ENCODE results near the gene VAMP8. TPM values are rescaled to one million over a fixed set of nuclear protein-coding genes. Genes with fewer than 3 reads are reported as not detected.
"Not testable (repeated sequence)": the region's sequence is repeated elsewhere in the genome, so short reads cannot be mapped to it uniquely, and the experiment has no call there.

VAMP8 gene
- total RNA-seq, 1 experiment from 2014 or later = 52.0 TPM

- H3K27me3 Mint-ChIP-seq (ENCODE audit: low read depth) = no peaks in the 10 kb centered on the region
- DNase-seq (ENCODE audit: low spot score) (no peak), ATAC-seq (no peak)
- POLR2A ChIA-PET = no interaction called here
- H3K27ac Mint-ChIP-seq = peak overlapping the region; percentile 89
- CTCF ChIA-PET = no interaction called here
- no peaks in the 10 kb centered on the region for H3K9me3 Mint-ChIP-seq
- H3K4me3 Mint-ChIP-seq = peak overlapping the region; percentile 97
- H3K36me3 Mint-ChIP-seq = peaks cover 65% of the 10 kb centered on the region
- H3K4me1 Mint-ChIP-seq = peaks cover 52% of the 10 kb centered on the region
- TF ChIP-seq JUN (CRISPR knock-in tag; IDR thresholded peaks at IDR 0.05) (no peak), RORB (CRISPR knock-in tag; IDR thresholded peaks at IDR 0.05) (peak; percentile 14; the same call in 1 of the 2 replicates), FOXJ3 (CRISPR knock-in tag; IDR thresholded peaks at IDR 0.05; ENCODE audit: borderline replicate concordance) (no peak), ZNF425 (CRISPR knock-in tag; conservative IDR thresholded peaks at IDR 0.05) (0 out of 2 replicates have a peak, but pooled peaks have one; percentile 15), HMGA2 (CRISPR knock-in tag; IDR thresholded peaks at IDR 0.05) (no peak)
Measured at GRCh38 chr2:85541753-85542457, 35.5 kb upstream of the VAMP8 start.

- no peak for DNase-seq (ENCODE audit: low spot score)
- ATAC-seq = no peak
- H3K4me1 Mint-ChIP-seq = peaks cover 44% of the 10 kb centered on the region
- H3K36me3 Mint-ChIP-seq = peaks cover 65% of the 10 kb centered on the region
- TF ChIP-seq GABPB1 (CRISPR knock-in tag; IDR thresholded peaks at IDR 0.05) (no peak), MYBL2 (CRISPR knock-in tag; IDR thresholded peaks at IDR 0.05) (no peak), ZNF425 (CRISPR knock-in tag; conservative IDR thresholded peaks at IDR 0.05) (no peak), CDX4 (CRISPR knock-in tag; IDR thresholded peaks at IDR 0.05; ENCODE audit: borderline replicate concordance) (no peak), IRF2 (CRISPR knock-in tag; IDR thresholded peaks at IDR 0.05; ENCODE audit: borderline replicate concordance, low read depth) (no peak), JAZF1 (CRISPR knock-in tag; IDR thresholded peaks at IDR 0.05) (no peak), E2F5 (CRISPR knock-in tag; IDR thresholded peaks at IDR 0.05) (no peak), PREB (CRISPR knock-in tag; IDR thresholded peaks at IDR 0.05; ENCODE audit: borderline replicate concordance) (no peak), ARID4B (CRISPR knock-in tag; IDR thresholded peaks at IDR 0.05; ENCODE audit: borderline replicate concordance) (no peak), ZBTB21 (CRISPR knock-in tag; IDR thresholded peaks at IDR 0.05; ENCODE audit: borderline replicate concordance) (no peak), ESRRA (CRISPR knock-in tag; IDR thresholded peaks at IDR 0.05; ENCODE audit: borderline replicate concordance) (no peak), NFYB (CRISPR knock-in tag; conservative IDR thresholded peaks at IDR 0.05; ENCODE audit: low read depth) (no peak)
- ChIA-PET POLR2A (interaction anchor here (0.6 kb wide), 1 partner anchor 108 kb away, joined by 4 read pairs; no protein-coding TSS in a partner anchor), CTCF (no interaction called here)
- H3K27ac Mint-ChIP-seq = peak overlapping the region; percentile 89
- H3K27me3 Mint-ChIP-seq (ENCODE audit: low read depth) = no peaks in the 10 kb centered on the region
- H3K4me3 Mint-ChIP-seq = peak overlapping the region; percentile 97
- no peaks in the 10 kb centered on the region for H3K9me3 Mint-ChIP-seq
Measured at GRCh38 chr2:85542777-85543176, 34.6 kb upstream of the VAMP8 start.

- H3K4me1 Mint-ChIP-seq = peaks cover 44% of the 10 kb centered on the region
- H3K9me3 Mint-ChIP-seq; H3K4me3 Mint-ChIP-seq; DNase-seq (ENCODE audit: low spot score); ATAC-seq; CTCF ChIA-PET; H3K27me3 Mint-ChIP-seq (ENCODE audit: low read depth): not testable (repeated sequence)
- H3K27ac Mint-ChIP-seq = peak overlapping the region; percentile 91
- POLR2A ChIA-PET = interaction anchor here (0.6 to 1.4 kb wide), 2 partner anchors 113 to 174 kb away, joined by 4 to 6 read pairs; no protein-coding TSS in a partner anchor
- peaks cover 63% of the 10 kb centered on the region for H3K36me3 Mint-ChIP-seq
Measured at GRCh38 chr2:85544254-85544691, 33.1 kb upstream of the VAMP8 start.
